HG03520 (cell line): ENCODE results near the gene ZNF609.

Source experiments
- ATAC-seq: cut with Tn5 transposase; IDR thresholded peaks from one replicate; pipeline ENCODE4 v1.9.1; 2021; ENCODE audit warnings: mild to moderate bottlenecking, moderate library complexity; ENCODE audit not compliant: unreplicated experiment

The ZNF609 gene

DNA sequence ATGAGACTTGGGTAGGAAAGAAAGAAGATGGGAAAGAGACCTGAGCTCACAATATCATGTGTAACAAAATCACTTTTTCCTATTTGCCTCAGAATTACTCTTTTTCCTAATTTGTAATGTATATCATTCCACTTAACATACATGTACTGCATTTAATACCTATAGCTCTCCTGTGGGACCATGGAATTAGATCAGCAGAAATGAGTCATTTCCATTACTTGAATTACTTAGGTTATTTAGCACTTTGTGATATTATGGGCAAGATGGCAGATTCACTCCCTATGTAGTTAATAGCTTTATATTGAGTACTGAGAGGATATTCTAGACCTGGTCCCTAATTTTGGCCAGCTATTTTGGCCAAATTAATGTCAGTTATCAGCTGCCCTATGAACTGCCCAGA is 70.5 kb downstream of the ZNF609 start:
- ATAC-seq, result no peak

DNA sequence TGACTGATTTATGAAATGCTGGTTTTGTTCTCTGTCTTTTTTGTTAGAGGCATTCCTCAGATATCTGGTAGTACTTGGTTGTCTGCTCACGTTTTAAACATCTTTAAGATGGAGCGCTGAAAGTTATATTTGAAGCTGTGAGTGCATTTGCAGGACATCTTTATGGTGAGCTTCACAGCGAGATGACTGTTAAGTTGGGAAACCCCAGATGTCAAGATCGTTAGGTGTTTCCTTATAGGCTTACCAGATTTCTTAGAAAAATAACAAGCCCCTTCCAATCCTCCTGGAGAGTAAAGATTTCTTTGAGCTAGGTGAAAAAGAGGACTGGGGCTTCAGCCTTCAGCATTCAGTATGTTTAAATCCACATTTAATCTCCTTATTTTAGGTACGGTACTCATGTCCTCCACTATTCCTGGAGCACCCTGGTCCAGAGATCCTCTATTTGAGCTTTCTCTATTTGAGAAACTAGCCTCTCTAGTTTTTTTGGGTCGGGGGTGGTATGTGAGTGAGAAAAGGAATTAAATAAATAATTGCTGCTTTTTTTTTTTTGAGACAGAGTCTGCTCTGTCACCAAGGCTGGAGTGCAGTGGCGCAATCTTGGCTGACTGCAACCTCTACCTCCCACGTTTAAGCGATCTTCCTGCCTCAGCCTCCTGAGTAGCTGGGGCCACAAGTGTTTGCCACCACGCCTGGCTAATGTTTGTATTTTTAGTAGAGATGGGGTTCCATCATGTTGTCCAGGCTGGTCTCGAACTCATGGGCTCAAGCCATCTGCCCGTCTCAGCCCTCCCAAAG is 72.3 kb downstream of the ZNF609 start:
- no peak for ATAC-seq

DNA sequence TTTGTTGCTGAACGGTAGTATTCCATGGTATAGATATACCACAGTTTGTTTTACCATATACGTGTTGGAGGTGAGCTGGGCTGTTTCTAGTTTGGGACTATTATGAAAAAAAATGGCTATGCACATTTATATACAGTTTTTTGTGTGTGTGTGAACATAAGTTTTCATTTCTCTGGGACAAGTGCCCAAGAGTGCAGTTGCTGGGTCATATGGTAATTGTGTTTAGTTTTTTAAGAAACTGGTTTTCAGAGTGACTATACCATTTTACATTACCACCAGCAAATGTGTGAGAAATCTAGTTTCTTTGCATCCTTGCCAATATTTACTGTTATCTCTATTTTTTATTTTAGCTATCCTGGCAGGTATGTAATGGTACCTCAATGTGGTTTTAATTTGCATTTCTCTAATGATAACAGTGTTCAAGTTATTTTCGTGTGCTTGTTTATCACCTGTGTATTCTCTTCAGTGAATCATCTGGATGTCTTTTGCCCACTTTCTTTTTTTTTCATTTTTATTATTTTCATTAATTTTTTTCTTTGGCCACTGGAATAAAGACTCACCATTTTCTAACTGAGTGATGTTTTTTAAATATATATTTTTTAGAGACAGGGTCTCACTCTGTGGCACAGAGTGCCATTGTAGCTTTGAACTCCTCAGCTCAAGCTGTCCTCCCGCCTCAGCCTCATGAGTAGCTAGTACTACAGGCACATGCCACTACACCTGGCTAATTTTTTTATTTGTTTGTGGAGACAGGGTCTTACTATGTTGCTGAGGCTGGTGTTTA is 75.3 kb downstream of the ZNF609 start:
- ATAC-seq, result no peak

DNA sequence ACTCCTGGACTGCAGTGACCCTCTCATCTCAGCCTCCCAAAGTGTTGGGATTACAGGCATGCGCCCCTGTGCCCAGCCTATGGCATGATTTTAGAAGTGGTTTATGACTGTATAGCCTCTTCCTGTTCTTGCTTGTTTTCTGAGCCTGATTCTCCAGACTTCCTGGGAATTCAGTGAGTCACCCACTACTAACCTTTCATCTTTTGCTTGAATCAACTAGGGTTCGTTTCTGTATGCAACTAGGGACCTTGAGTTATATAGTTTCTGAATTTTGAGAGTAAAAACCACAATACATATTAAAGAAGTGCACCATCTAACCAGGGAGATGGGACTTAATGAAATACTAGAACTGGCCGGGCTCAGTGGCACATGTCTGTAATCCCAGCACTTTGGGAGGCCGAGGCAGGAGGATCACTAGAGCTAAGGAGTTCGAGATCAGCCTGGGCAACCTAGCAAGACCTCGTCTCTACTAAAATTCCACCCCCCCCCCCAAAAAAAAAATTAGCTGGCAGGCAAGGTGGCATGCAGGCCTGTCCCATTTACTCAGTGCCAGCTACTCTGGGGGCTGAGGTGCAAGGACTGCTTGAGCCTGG is 76.0 kb downstream of the ZNF609 start:
- no peak for ATAC-seq

DNA sequence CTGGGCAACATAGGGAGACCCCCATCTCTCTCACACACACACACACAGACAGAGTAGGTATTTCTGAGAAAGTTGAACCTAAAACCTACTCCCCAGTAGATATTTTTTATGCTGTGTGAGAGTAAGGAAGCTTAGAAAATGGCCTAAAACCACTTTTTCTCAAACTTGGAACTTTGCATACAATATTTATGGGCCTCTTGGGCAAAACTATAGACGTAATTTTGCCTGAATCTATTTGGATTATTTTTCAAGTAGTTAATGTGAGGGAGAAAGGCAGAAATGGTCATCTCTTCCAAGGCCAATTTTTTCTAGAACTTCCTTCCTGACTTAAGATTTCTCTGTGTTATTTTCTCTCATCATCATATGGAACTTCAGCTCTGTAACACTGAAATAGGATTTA is 81.7 kb downstream of the ZNF609 start:
- no peak for ATAC-seq

DNA sequence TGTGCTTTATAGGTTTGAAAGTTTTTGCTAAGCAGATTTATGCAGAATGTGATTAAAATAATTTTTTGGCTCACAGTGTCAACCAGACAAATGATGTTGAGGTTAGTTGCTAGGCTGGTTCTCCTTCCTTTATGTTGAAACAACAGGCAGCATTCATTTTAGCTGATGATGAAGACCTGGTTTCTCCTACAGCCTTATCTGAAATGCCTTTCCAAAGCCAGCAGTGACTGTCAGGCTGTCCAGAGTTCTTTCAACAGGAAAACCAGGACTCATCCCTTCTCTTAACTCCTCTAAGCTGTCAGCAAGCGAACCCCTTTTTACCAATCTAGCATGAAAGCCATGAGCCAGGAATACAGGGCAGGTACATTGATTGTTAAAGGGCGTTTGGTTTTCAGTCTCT is 84.1 kb downstream of the ZNF609 start:
- ATAC-seq, result no peak

DNA sequence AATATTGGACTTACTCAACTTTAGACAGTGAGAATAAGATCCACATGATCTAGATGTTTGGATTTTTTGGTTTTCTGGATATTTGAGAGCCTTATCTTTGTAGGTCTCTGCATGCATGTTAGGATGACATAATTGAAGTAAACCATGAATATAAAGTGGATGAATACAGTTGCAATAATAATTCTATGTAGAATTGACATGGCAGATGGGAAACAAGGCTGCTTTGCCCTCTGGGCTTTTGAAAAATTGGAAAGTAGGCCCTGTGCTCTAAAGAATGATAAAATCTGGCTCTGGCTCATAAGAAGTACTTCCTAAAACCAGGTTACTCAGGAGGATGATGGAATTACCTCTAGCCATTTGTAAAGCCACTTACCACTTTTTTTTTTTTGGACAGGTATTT is 86.9 kb downstream of the ZNF609 start:
- ATAC-seq, result no peak

DNA sequence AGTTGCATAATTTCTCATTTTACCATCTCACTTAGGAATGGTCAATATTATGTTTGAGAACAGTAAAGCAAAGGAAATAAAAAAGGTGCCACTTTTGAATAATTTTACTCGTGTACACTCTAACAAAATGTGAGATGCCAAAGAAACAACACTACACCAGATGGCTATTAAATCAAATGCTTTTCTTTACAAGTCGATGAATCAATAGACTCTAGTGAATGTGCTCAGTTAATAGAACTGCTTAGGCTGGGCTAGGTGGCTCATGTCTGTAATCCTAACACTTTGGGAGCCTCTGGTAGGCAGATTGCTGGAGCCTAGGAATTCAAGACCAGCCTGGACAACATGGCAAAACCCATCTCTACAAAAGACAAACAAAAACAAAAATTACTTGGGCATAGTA is 87.9 kb downstream of the ZNF609 start:
- no peak for ATAC-seq

DNA sequence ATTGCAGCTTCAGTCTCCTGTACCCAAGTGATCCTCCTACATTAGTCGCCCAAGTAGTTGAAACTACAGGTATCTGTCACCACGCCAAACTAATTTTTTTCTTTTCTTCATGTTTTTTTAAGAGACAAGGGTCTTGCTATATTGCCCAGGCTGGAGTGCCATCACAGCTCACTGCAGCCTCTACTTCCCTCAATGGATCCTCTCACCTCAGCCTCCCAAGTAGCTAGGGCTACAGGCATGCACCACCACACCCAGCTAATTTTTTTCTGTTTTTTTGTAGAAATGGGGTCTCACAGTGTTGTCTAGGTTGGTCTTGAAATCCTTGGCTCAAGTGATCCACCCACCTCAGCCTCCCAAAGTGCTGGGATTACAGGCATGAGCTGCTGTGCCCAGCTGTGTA is 89.5 kb downstream of the ZNF609 start:
- no peak for ATAC-seq

DNA sequence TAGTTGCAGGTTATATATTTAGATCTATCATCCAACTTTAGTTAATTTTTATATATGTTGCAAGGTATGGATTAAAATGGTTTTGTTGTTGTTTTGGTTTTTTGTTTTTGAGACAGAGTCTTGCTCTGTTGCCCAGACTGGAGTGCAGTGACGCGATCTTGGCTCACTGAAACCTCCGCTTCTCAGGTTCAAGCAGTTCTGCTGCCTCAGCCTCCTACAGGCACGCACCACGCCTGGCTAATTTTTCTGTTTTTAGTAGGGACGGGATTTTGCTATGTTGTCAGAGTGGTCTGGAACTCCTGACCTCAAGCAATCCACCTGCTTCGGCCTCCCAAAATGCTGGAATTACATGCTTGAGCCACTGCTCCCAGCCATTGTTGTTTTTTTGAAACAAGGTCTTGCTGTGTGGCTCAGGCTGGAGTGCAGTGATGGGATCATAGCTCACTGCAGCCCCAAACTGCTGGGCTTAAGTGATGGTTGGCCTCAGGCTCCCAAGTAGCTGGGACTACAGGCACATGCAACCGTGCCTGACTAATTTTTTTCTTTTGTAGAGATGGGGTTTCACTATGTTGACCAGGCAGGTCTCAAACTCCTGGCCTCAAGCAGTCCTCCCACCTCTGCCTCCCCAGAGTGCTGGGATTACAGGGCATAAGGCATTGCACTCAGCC is 92.0 kb downstream of the ZNF609 start:
- ATAC-seq, result no peak

DNA sequence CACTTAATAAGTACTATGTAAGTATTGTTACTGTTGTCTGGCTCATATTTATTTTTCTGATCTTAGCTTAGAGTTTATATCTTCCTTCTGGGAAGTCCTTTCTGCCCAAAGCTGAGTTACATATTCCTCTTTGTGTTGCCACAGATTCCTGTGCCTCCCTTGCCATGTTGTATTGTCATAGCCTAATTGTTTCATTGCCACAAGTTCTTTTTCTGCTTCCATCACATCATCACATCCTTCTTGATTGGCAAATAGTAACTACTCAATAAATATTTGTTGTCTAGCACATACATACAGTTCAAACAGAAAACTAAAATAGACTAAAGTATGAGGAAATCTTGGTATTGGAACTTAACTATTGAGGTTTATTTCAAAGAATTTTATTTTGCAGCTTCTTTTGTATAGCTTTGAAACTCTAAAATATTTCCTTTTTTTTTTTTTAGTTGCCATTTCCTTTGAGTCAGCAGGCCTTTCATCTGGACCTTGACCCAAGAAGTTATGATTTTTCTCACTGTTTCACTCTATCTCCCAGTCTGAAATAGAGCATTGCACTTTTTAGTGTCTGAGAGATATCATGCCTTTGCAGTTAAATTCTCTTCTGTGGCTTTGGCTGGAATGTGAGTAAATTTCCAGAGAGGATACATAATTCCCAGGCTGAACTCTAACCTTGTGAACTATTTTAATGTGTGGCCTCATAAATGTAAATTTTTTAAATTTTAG is 98.2 kb downstream of the ZNF609 start:
- ATAC-seq, result no peak

DNA sequence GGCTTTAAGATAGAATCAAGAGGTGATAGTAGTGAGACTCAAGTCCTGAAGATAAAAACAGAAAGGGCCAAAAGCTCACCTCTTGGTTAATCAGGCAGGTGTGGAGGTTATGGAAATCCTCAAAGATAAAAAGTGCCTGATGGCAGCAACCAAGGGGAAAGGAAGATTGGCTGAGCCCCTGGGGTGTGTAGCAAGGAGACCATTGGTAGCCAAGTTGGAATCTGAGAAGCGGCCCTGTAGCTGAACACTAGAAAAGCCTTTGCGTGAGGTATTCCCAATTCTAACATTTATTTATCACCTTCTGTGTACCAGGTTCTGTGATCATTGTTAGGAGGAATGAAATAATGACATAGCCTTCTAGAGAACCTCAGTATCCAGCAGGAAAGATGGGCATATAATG is 98.9 kb downstream of the ZNF609 start:
- no peak for ATAC-seq

DNA sequence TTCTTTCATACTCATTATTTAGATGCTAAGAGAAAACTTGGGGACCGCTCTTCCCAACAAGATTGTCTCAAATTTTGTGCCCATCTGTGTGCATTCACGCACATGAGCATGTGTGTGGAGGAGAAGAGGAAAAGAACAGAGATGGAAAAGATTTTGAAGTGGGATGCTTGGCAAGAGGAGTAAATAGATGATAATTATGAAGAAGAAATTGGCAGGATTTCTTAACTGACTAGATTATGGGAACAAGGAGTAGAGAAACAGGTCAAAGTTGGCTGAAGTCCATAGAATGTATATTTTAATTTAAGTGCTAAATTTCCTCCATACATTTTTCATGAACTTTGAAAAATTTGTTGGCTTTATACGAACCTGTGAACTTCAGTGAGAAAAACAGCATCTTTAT is 100.1 kb downstream of the ZNF609 start:
- ATAC-seq, result no peak

DNA sequence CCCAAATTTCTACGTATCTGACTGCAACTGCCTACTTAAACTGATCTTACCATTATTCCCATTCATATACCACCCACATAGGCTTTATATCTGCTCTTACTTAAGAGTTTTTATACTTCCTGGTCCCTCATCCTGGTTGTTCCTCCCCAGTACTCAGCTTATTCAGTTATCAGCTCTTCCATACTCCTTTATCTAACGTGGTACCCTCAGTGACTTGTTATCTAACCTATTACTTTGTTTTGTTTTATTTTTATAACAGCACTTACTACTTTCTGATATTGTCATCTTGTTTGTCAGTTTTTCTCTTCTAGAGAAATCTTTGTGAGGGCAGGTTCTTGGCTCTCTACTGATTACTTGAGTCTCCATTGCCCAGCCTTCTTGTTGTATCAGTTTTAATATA is 100.6 kb downstream of the ZNF609 start:
- no peak for ATAC-seq

DNA sequence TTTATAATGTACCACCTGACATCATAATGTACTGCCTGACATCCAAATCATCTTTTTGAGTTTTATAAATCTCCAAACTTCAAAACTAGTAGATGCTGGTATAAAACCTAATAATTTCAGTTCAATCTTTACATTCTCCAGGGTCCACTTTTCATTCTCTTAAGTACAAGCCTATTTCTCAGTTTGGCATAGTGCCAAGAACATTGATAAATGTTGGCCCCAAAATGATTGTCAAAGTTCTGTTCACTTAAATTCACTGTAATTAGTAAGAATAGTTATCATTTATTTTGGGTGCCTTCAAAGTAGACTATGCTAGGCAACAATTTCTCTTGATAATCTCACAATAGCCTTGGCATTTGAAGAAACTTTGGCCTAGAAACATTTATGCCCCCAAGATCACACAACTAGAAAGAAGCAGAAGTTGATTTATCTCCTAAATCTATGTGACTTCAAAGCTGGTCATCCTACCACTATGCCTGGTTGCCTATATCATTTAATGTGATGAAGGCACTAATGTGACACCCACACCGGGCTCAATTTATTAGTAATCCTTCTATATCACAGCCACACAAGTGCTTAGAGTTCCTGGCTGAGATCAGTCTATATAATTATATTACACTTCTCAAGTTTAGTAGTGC is 101.7 kb downstream of the ZNF609 start:
- no peak for ATAC-seq

DNA sequence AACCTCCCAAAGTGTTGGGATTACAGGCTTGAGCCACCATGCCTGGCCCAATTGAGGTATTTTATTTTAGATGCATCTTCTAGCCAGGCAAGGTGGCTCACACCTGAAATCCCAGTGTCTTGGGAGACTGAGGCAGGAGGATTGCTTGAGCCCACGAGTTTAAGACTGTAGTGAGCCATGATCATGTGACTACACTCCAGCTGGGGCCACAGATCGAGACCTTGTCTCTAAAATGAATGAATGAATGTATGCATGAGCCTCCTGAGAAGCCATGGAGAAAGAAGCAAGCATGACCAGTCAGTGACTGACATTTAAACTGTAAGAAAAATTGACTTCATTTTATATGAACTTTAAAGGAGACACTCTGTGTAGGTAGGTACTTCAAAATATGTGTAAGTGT is 105.7 kb downstream of the ZNF609 start:
- no peak for ATAC-seq

DNA sequence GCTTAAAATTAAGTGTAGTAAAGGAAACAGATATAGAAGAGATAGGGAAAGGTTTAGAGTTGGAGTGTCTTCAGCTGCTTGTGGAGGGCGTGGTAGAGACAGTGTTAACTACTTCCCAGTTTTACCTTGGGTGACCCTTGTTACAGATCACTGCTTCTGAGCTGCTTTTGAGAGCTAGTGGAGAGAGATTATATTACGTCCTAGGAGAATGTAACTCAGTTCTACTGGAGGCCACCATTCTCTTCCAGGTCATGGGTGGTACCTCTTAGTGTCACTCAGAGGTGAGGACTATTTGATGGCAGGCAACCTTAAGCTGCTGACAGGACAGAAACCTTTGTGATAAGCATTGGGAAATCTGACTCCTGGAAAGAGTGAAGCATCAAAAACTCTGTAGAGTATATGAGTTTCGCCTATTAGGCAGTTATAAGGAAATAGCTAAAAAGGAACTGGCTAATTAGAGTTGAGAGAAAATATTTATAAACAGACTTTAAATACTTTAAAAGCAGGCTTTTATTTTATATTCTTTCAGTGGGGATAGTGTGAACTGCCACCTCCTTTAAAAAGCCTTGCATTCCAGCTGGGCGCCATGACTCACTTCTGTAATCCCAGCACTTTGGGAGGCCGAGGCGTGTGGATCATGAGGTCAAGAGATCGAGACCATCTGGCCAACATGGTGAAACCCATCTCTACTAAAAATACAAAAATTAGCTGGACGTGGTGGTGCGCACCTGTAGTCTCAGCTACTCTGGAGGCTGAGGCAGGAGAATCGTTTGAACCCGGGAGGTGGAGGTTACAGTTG is 106.5 kb downstream of the ZNF609 start:
- no peak for ATAC-seq

DNA sequence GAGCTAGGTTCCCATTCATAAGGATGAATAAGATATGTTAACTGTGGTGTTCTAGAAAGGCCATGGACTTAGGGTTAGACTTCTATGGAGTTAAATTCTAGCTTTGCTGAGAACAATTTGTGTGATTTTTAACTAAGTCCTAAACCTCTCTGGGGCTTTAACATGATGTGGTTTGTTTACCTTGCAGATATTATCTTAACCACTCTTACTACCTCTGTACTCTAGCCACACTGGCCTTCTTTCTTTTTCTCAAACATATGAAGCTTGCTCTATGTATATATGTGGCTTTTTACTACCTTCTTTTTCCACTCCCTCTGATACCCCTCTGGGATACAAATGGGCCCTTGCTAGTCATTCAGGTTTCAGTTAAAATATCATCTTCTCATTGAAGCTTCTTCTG is 108.4 kb downstream of the ZNF609 start:
- no peak for ATAC-seq

DNA sequence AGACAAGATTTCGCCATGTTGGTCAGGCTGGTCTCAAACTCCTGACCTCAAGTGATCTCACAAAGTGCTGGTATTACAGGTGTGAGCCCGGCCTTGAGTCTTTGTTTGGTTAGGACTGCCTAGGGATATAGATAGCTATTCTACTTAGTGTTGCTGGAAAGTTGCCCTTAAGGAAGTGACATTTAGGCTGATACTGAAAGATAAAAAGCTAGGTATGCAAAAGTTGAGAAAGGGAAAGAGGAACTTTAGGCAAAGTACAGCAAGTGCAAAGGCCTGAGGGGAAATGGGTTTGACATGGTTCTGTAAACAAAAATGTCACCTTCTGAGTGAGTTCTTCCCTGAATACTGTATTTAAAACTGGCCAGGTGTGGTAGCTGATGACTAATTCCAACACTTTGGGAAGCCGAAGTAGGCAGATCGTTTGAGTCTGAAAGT is 111.5 kb downstream of the ZNF609 start:
- ATAC-seq, result no peak

DNA sequence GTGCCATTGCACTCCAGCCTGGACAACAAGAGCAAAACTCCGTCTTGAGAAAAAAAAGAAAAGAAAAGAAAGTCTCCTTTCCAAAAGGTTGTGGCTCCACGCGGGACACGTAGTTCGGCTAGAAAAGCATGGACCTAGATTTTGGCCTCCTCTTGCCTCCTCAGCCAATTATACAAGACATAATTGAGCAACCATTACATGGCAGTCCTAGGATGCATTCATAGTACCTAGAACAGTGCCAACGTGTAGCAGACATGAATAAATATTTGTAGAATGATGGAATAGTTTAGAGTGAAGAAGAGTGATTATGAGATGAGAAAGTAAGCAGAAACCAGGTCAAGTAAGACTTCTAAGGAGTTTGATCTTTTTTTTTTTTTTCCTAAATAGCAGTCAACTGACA is 112.5 kb downstream of the ZNF609 start:
- ATAC-seq, result no peak
